Measurements from ENCODE around the gene MORF4L2. TPM values are rescaled to one million over a fixed set of nuclear protein-coding genes. Genes with fewer than 3 reads are reported as not detected.

The MORF4L2 gene
- total RNA-seq, 4 donors from 2014 or later: 299 to 400 (median 353) TPM

DNA sequence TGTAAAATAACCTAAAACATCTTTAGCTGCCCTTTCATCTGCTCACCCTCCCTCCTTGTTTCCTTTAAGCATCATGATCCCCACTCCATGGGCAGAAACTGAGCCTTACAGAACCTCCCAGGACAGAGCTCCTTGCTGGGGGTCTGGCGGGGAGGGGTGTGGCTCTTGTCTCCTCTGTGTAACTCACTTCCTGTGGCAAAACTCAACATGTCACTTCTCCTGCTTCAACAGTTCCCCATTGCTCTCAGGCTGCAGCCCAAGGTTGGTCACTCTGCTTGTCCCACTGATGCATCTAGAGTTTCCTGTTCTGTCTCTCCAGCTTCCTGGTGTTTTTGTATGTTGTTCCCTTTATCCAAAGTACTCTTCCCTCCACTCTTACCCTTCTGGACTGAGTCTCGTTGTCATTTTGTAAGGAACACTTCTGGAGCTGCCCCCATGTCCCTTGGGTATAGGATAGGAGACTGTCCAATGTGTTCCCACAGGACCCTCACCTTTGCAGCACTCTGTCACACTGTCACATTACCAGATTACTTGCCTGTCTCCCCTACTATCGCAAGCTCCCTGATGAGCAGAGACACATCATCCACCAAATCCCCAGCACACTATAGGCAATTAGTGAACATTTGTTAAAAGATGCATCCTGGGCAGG, 43.8 kb upstream of the MORF4L2 start:
- Histone ChIP-seq H3K4me1 (peaks cover 0 to 4% (median 0%) of the 10 kb centered on the region in 4 donors), H3K27ac (replicated peaks in 1 of 4) (no peak overlapping the region), H3K36me3 (no peaks in the 10 kb centered on the region), H3K4me3 (no peak overlapping the region), H3K9me3 (no peaks in the 10 kb centered on the region), H3K27me3 (no peaks in the 10 kb centered on the region)
- DNase-seq (ENCODE audit: extremely low spot score): no peak
- TF ChIP-seq EP300 (IDR thresholded peaks at IDR 0.05) (no peak), POLR2AphosphoS5 (IDR thresholded peaks at IDR 0.05) (no peak), POLR2A (IDR thresholded peaks at IDR 0.05; ENCODE audit: low read depth) (no peak)
- TF ChIP-seq, protein P1, sequence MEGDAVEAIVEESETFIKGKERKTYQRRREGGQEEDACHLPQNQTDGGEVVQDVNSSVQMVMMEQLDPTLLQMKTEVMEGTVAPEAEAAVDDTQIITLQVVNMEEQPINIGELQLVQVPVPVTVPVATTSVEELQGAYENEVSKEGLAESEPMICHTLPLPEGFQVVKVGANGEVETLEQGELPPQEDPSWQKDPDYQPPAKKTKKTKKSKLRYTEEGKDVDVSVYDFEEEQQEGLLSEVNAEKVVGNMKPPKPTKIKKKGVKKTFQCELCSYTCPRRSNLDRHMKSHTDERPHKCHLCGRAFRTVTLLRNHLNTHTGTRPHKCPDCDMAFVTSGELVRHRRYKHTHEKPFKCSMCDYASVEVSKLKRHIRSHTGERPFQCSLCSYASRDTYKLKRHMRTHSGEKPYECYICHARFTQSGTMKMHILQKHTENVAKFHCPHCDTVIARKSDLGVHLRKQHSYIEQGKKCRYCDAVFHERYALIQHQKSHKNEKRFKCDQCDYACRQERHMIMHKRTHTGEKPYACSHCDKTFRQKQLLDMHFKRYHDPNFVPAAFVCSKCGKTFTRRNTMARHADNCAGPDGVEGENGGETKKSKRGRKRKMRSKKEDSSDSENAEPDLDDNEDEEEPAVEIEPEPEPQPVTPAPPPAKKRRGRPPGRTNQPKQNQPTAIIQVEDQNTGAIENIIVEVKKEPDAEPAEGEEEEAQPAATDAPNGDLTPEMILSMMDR (IDR thresholded peaks at IDR 0.05): no peak
- 79% methylated on average over 3 of the region's 3 CpGs for WGBS
- intact Hi-C loops (cut with DNase I): no loop called here

DNA sequence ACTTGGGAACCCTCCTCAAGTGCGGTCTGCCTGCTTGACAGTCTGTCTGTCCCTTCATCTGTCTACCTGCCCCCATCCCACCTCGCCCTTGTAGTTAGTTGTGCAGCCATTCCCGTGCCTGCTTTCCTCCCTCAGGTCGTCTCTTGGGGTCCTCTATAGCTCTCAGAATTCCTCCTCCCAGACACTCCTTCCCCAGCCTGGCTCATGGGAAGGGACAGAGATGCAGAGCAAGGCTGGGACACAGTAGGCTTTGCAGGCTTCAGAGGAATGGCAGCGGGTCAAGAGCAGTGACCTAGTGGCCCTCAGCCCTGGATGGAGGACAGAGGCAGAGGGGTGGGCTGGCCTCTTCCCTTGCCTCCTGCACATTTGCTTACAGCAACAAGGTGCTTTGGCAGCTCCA, 42.5 kb upstream of the MORF4L2 start:
- TF ChIP-seq POLR2A (IDR thresholded peaks at IDR 0.05; ENCODE audit: low read depth) (no peak), POLR2AphosphoS5 (IDR thresholded peaks at IDR 0.05) (no peak), EP300 (IDR thresholded peaks at IDR 0.05) (no peak)
- TF ChIP-seq, protein P1 (IDR thresholded peaks at IDR 0.05): no peak
- no peak overlapping the region for H3K4me3 ChIP-seq
- H3K27ac ChIP-seq (replicated peaks in 1 of 4): no peak overlapping the region
- no peaks in the 10 kb centered on the region for H3K9me3 ChIP-seq
- H3K36me3 ChIP-seq: no peaks in the 10 kb centered on the region
- no peaks in the 10 kb centered on the region for H3K27me3 ChIP-seq
- DNase-seq (ENCODE audit: extremely low spot score): no peak
- 50% methylated on average over 5 of the region's 5 CpGs for WGBS
- H3K4me1 ChIP-seq: peaks cover 0 to 4% (median 0%) of the 10 kb centered on the region in 4 donors
- intact Hi-C loops (cut with DNase I): no loop called here

DNA sequence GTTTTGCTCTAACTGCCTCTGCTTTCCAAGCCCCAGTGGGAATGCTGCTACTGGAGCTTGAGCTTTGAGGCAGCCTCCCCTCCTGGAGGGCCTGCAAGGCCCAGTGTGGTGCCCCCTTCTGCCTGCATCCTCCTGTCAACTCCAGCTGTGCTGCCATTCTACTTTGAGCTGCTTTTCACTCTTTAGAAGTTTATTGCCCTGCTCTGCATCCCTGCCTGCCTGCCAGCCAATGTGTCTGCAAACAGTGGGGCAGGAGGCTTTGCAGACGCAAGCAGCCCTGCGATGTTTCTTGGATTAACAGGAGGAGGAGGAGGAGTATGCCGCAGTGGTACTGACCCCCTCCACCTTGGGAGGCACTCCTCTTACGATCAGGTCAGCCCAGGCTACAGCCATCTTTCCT, 40.6 kb upstream of the MORF4L2 start:
- Histone ChIP-seq H3K4me3 (no peak overlapping the region), H3K27me3 (no peaks in the 10 kb centered on the region), H3K4me1 (peaks cover 0 to 4% (median 0%) of the 10 kb centered on the region in 4 donors), H3K9me3 (no peaks in the 10 kb centered on the region), H3K36me3 (no peaks in the 10 kb centered on the region), H3K27ac (replicated peaks in 1 of 4) (no peak overlapping the region)
- TF ChIP-seq, protein P1 (IDR thresholded peaks at IDR 0.05): no peak
- TF ChIP-seq POLR2A (IDR thresholded peaks at IDR 0.05; ENCODE audit: low read depth) (no peak), EP300 (IDR thresholded peaks at IDR 0.05) (no peak), POLR2AphosphoS5 (IDR thresholded peaks at IDR 0.05) (no peak)
- 63% methylated on average over 4 of the region's 4 CpGs for WGBS
- DNase-seq (ENCODE audit: extremely low spot score): no peak
- intact Hi-C loops (cut with DNase I): no loop called here

DNA sequence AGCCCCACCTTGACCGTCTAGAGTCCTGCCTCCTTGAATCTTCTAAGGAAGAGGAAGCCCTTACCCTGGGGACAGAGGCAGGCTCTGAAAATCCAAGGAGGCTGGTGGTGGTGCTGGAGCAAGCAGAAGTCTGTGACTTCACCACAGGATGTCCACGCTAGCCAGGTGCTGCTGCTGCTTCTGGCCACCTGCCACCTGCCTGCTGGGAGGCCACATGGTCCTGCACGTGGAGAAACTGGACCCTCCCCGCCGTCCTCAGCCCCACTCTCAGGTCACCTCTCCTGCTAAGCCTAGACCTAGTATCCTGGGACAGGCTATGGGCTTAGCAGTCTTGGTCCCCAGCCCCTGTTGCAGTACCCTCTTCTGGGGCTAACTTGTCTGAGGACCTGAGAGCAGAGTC, 40.0 kb upstream of the MORF4L2 start:
- no peak for DNase-seq (ENCODE audit: extremely low spot score)
- H3K27me3 ChIP-seq: no peaks in the 10 kb centered on the region
- WGBS: 88% methylated on average over 4 of the region's 5 CpGs
- no peak overlapping the region for H3K27ac ChIP-seq (replicated peaks in 1 of 4)
- H3K9me3 ChIP-seq: no peaks in the 10 kb centered on the region
- peaks cover 0 to 4% (median 0%) of the 10 kb centered on the region in 4 donors for H3K4me1 ChIP-seq
- no peak overlapping the region for H3K4me3 ChIP-seq
- no peaks in the 10 kb centered on the region for H3K36me3 ChIP-seq
- intact Hi-C loops (cut with DNase I): no loop called here
- TF ChIP-seq, protein P1 (IDR thresholded peaks at IDR 0.05): no peak
- no peak for TF ChIP-seq EP300 (IDR thresholded peaks at IDR 0.05)
- no peak for TF ChIP-seq POLR2AphosphoS5 (IDR thresholded peaks at IDR 0.05)
- TF ChIP-seq POLR2A (IDR thresholded peaks at IDR 0.05; ENCODE audit: low read depth): no peak

DNA sequence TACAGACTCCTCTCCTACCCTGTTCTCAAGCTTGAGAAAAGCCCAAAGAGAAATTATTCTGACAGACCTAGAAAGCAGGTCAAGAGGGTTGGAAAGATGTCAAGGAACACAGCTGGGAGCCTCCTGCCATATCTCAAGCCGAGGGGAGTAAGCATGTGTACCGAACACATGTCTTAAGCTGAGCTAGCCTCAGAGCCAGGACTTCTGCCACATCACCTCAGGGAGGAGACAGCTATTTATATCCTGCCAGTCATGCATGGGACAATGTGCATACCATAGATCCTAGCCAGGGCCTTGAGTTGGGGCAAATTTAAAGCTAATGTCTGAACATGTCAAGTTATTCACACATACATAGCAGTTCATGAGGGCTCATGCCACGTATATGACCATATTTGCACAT, 36.0 kb upstream of the MORF4L2 start:
- DNase-seq (ENCODE audit: extremely low spot score): no peak
- H3K36me3 ChIP-seq: no peaks in the 10 kb centered on the region
- TF ChIP-seq, protein P1 (IDR thresholded peaks at IDR 0.05): no peak
- TF ChIP-seq POLR2A (IDR thresholded peaks at IDR 0.05; ENCODE audit: low read depth): no peak
- no peak for TF ChIP-seq EP300 (IDR thresholded peaks at IDR 0.05)
- TF ChIP-seq POLR2AphosphoS5 (IDR thresholded peaks at IDR 0.05): no peak
- no peak overlapping the region for H3K4me3 ChIP-seq
- H3K9me3 ChIP-seq: no peaks in the 10 kb centered on the region
- intact Hi-C loops (cut with DNase I): no loop called here
- no peak overlapping the region for H3K27ac ChIP-seq (replicated peaks in 1 of 4)
- WGBS: 59% methylated on average over 3 of the region's 3 CpGs
- H3K27me3 ChIP-seq: no peaks in the 10 kb centered on the region
- peaks cover 0 to 2% (median 0%) of the 10 kb centered on the region in 4 donors for H3K4me1 ChIP-seq
